Activated T-cell treated with anti-CD3 and anti-CD28 coated beads, Interleukin-2, amount 50 U/mL, for 72 hours (primary cell): Measurements from ENCODE around the gene EWSR1. TPM values are rescaled to one million over a fixed set of nuclear protein-coding genes. Genes with fewer than 3 reads are reported as not detected.

Experiments used
- ATAC-seq, 2 donors: fragments of 150-1000 bp; cut with Tn5 transposase; replicated peaks in 1 of 2; 2 replicates each; pipeline ENCODE4 v1.10.0; 2021; ENCODE audit warnings: moderate library complexity in 2 of 2, mild to moderate bottlenecking in 1 of 2
- DNase-seq, 2 donors: peaks; one replicate each; pipeline ENCODE4 v3.0.0; 2021 to 2022; ENCODE audit warnings: mixed read lengths in 1 of 2
- H3K27ac Mint-ChIP-seq: one replicate; pipeline ENCODE4 v1.8.0; 2022; ENCODE audit warnings: mild to moderate bottlenecking, moderate library complexity, mixed read lengths
- H3K27me3 Mint-ChIP-seq: one replicate; pipeline ENCODE4 v1.8.0; 2022; ENCODE audit warnings: low read depth, mixed read lengths
- H3K36me3 Mint-ChIP-seq, 2 donors: one replicate each; pipeline ENCODE4 v1.8.0; 2022; ENCODE audit warnings: mixed read lengths in 2 of 2, mild to moderate bottlenecking in 1 of 2; ENCODE audit not compliant: insufficient read depth in 2 of 2
- H3K4me1 Mint-ChIP-seq: one replicate; pipeline ENCODE4 v1.8.0; 2022; ENCODE audit warnings: low read depth, mixed read lengths
- H3K4me3 Mint-ChIP-seq, 2 donors: one replicate each; pipeline ENCODE4 v1.8.0; 2022; ENCODE audit warnings: mild to moderate bottlenecking in 2 of 2, mixed read lengths in 2 of 2, moderate library complexity in 2 of 2
- H3K9me3 Mint-ChIP-seq, 2 donors: one replicate each; pipeline ENCODE4 v1.8.0; 2022; ENCODE audit warnings: mixed read lengths in 2 of 2
- total RNA-seq, 2 donors: library from RNA; stranded (reverse); gene quantifications; one replicate each; pipeline ENCODE4 v1.2.3, GENCODE V29; 2022

The EWSR1 gene
- total RNA-seq, 2 donors from 2014 or later: 279 to 285 TPM

DNA sequence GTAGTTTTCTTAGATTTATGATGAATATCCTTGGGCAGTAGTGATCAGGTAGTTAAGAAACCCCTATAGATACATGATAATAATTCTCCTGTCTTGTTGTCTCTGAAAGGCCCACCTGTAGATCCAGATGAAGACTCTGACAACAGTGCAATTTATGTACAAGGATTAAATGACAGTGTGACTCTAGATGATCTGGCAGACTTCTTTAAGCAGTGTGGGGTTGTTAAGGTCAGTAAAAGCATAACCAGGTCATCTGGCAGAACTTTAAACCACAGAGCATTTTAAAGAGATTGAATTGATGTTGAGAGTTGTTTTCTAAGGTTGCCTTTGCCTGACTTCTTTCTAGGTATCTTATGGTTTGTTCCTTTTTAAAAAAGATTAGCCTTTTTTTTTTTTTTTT lies 24.3 kb downstream of the EWSR1 start:
- H3K4me1 Mint-ChIP-seq: peaks cover 1% of the 10 kb centered on the region
- no peak overlapping the region for H3K4me3 Mint-ChIP-seq
- H3K27me3 Mint-ChIP-seq: no peaks in the 10 kb centered on the region
- no peak overlapping the region for H3K27ac Mint-ChIP-seq
- H3K36me3 Mint-ChIP-seq: peaks cover 11 to 54% of the 10 kb centered on the region in 2 donors
- ATAC-seq: no peak
- DNase-seq: no peak
- H3K9me3 Mint-ChIP-seq: no peaks in the 10 kb centered on the region

DNA sequence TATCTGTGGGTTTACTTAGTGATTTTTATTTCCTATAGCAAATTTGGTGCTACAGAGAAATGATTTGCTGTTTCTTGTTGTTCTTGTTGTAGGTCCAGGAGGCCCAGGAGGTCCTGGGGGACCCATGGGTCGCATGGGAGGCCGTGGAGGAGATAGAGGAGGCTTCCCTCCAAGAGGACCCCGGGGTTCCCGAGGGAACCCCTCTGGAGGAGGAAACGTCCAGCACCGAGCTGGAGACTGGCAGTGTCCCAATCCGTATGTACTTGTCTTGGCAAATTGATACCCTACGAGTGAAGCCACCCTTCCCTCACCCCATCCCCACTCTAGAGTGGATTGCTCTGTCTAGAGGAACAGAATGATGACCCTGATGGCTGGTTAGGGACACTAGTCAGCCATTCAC lies 30.6 kb downstream of the EWSR1 start:
- DNase-seq (no peak), ATAC-seq (no peak)
- no peaks in the 10 kb centered on the region for H3K9me3 Mint-ChIP-seq
- no peaks in the 10 kb centered on the region for H3K4me1 Mint-ChIP-seq
- no peak overlapping the region for H3K27ac Mint-ChIP-seq
- H3K4me3 Mint-ChIP-seq: no peak overlapping the region
- peaks cover 9 to 33% of the 10 kb centered on the region in 2 donors for H3K36me3 Mint-ChIP-seq
- no peaks in the 10 kb centered on the region for H3K27me3 Mint-ChIP-seq

DNA sequence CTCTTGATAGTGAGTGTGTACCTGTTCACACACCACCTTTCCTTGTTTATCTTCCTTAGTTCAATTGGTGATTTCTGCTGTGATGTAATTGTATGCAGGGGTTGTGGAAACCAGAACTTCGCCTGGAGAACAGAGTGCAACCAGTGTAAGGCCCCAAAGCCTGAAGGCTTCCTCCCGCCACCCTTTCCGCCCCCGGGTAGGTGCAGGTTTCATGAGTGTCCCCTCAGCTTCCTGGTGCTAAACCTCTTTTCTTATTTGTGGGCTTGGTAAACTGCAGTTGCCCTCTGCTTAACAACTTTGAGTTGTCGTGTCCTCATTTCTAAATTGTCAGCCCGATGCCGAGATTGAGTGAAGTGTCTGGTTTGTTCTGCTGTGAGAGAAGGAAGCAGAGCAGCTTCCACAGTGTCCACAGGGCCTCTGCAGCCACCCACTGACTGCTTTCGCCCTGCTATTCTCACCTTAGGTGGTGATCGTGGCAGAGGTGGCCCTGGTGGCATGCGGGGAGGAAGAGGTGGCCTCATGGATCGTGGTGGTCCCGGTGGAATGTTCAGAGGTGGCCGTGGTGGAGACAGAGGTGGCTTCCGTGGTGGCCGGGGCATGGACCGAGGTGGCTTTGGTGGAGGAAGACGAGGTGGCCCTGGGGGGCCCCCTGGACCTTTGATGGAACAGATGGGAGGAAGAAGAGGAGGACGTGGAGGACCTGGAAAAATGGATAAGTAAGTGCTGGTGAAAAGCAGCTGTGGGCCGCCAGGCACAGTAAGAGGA lies 31.2 kb downstream of the EWSR1 start:
- no peak for DNase-seq
- H3K27me3 Mint-ChIP-seq: peaks cover 5% of the 10 kb centered on the region
- H3K4me1 Mint-ChIP-seq: no peaks in the 10 kb centered on the region
- no peak overlapping the region for H3K27ac Mint-ChIP-seq
- H3K4me3 Mint-ChIP-seq: no peak overlapping the region
- peaks cover 9 to 26% of the 10 kb centered on the region in 2 donors for H3K36me3 Mint-ChIP-seq
- no peaks in the 10 kb centered on the region for H3K9me3 Mint-ChIP-seq
- ATAC-seq: no peak

- H3K27me3 Mint-ChIP-seq: peaks cover 16% of the 10 kb centered on the region
- peaks cover 9 to 24% of the 10 kb centered on the region in 2 donors for H3K36me3 Mint-ChIP-seq
- no peak overlapping the region for H3K27ac Mint-ChIP-seq
- H3K4me3 Mint-ChIP-seq: no peak overlapping the region
- no peak for DNase-seq
- no peak for ATAC-seq
- no peaks in the 10 kb centered on the region for H3K9me3 Mint-ChIP-seq
- H3K4me1 Mint-ChIP-seq: no peaks in the 10 kb centered on the region
Observed at GRCh38 chr22:29300467-29300806, 32.4 kb downstream of the EWSR1 start.

GRCh38 chr22:29300807-29301601 lies 32.9 kb downstream of the EWSR1 start:
- H3K27ac Mint-ChIP-seq: no peak overlapping the region
- H3K36me3 Mint-ChIP-seq: peaks cover 9 to 20% of the 10 kb centered on the region in 2 donors
- H3K9me3 Mint-ChIP-seq: no peaks in the 10 kb centered on the region
- peaks cover 22% of the 10 kb centered on the region for H3K27me3 Mint-ChIP-seq
- H3K4me3 Mint-ChIP-seq: no peak overlapping the region
- ATAC-seq: no peak
- no peak for DNase-seq
- H3K4me1 Mint-ChIP-seq: peaks cover 5% of the 10 kb centered on the region

- H3K36me3 Mint-ChIP-seq: peaks cover 9 to 20% of the 10 kb centered on the region in 2 donors
- no peak overlapping the region for H3K4me3 Mint-ChIP-seq
- ATAC-seq (peak; percentile 7), DNase-seq (no peak)
- no peak overlapping the region for H3K27ac Mint-ChIP-seq
- peaks cover 10% of the 10 kb centered on the region for H3K4me1 Mint-ChIP-seq
- H3K27me3 Mint-ChIP-seq: peaks cover 27% of the 10 kb centered on the region
- H3K9me3 Mint-ChIP-seq: no peaks in the 10 kb centered on the region
Observed at GRCh38 chr22:29301716-29302401, 33.8 kb downstream of the EWSR1 start.

DNA sequence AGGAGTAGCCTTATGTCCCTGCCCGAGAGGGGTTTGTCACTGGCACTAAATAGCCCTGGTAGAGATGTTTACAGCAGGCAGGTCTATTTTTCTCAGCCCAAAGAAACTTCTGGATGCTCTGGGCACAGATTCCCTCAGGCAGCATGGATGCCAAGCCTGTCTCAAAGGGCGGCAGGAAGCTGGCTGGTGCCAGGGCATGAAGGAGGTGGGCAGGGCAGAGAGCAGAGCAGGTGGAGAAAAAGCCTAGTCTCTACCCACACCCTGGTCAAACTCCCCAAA lies 34.3 kb downstream of the EWSR1 start:
- H3K36me3 Mint-ChIP-seq: peaks cover 9 to 18% of the 10 kb centered on the region in 2 donors
- H3K27ac Mint-ChIP-seq: no peak overlapping the region
- H3K4me3 Mint-ChIP-seq: no peak overlapping the region
- DNase-seq (no peak), ATAC-seq (peak; percentile 0 to 3)
- no peaks in the 10 kb centered on the region for H3K9me3 Mint-ChIP-seq
- peaks cover 10% of the 10 kb centered on the region for H3K4me1 Mint-ChIP-seq
- peaks cover 27% of the 10 kb centered on the region for H3K27me3 Mint-ChIP-seq

GRCh38 chr22:29302681-29303465 lies 34.8 kb downstream of the EWSR1 start:
- ATAC-seq (peak; percentile 6 to 9), DNase-seq (no peak)
- peaks cover 27% of the 10 kb centered on the region for H3K27me3 Mint-ChIP-seq
- H3K4me1 Mint-ChIP-seq: peaks cover 10% of the 10 kb centered on the region
- H3K27ac Mint-ChIP-seq: peak overlapping the region; percentile 56
- H3K4me3 Mint-ChIP-seq: no peak overlapping the region
- no peaks in the 10 kb centered on the region for H3K9me3 Mint-ChIP-seq
- peaks cover 6 to 13% of the 10 kb centered on the region in 2 donors for H3K36me3 Mint-ChIP-seq

DNA sequence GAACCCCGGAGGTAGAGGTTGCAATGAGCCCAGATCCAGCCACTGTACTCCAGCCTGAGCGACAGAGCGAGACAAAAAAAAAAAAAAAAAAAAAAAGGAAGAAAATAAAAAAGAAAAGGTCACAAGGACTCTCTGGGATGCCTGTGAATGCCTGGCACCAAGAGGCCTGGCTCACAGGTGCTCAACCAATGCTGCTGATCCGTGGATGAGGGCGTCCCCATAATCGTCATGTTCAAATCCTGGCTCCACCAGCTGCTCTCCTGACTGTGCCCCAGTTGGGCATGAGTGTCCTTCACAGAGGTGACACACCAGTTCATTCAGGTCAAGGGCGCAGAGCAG lies 37.7 kb downstream of the EWSR1 start:
- no peak for DNase-seq
- Mint-ChIP-seq H3K27me3 (peaks cover 27% of the 10 kb centered on the region), H3K36me3 (peaks cover 0 to 3% of the 10 kb centered on the region in 2 donors), H3K9me3 (no peaks in the 10 kb centered on the region), H3K4me3 (peak overlapping the region; percentile 82 to 85), H3K4me1 (peaks cover 10% of the 10 kb centered on the region), H3K27ac (no peak overlapping the region)
- ATAC-seq: peak in 1 of 2 donors; percentile 0

GRCh38 chr22:29306175-29306834 lies 38.2 kb downstream of the EWSR1 start, which contains the start of gene GAS2L1:
Gene GAS2L1 (plus strand): TSS chr22:29306650. CDS start chr22:29308106, 1,456 bp downstream.
- Mint-ChIP-seq H3K9me3 (no peaks in the 10 kb centered on the region), H3K4me1 (peaks cover 10% of the 10 kb centered on the region), H3K4me3 (peak within 1 kb of the TSS; percentile 82 to 85), H3K27ac (no peak within 1 kb of the TSS), H3K36me3 (no peaks in the 10 kb centered on the region), H3K27me3 (peaks cover 27% of the 10 kb centered on the region)
- ATAC-seq: peak; percentile 56
- DNase-seq: peak; percentile 60 to 68

GRCh38 chr22:29306835-29307595 lies 38.9 kb downstream of the EWSR1 start:
- no peaks in the 10 kb centered on the region for H3K36me3 Mint-ChIP-seq
- ATAC-seq: peak; percentile 36 to 39
- H3K4me3 Mint-ChIP-seq: peak overlapping the region; percentile 82 to 85
- DNase-seq: peak; percentile 43 to 48
- peaks cover 10% of the 10 kb centered on the region for H3K4me1 Mint-ChIP-seq
- H3K9me3 Mint-ChIP-seq: no peaks in the 10 kb centered on the region
- H3K27me3 Mint-ChIP-seq: peaks cover 28% of the 10 kb centered on the region
- H3K27ac Mint-ChIP-seq: no peak overlapping the region
